ENCODE measurements around the gene MBNL3. TPM values are rescaled to one million over a fixed set of nuclear protein-coding genes. Genes with fewer than 3 reads are reported as not detected.

MBNL3 gene
- total RNA-seq, 1 donor from 2014 or later, result 3.0 TPM

DNA sequence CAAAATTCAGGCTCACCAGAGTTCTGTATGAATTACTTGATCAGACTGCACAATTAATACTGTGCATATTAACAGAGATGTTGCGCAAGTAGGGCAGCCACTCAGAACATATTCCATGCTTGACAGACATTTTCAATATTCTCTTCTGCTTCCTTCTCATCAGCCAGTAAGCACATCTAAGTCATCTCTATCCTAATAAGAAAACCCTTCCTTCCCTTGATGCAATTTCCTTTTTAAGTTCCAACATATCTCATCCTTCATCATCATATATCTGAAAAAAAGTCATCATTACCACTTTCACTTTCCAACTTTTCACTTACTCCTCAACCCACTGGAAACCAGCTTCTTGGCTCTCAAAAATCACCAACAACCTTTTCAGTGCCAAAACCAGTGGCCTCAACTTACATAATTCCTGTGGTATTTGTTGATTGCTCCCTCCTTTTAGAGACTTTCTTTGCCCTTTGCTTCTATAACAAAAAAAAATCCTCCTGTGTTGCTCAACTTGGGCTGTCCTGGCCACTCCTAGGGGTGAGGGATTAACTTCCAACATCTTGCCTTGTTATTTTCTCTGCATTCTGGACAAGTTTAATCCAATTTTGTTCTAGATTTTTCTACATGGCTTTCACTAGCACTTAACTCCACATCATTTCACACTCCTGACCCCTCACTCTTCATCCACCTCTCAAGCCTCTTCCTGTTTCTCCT lies 14.1 kb downstream of the MBNL3 start:
- DNase-seq (ENCODE audit: low read depth), result no peak
- TF ChIP-seq, protein P1, sequence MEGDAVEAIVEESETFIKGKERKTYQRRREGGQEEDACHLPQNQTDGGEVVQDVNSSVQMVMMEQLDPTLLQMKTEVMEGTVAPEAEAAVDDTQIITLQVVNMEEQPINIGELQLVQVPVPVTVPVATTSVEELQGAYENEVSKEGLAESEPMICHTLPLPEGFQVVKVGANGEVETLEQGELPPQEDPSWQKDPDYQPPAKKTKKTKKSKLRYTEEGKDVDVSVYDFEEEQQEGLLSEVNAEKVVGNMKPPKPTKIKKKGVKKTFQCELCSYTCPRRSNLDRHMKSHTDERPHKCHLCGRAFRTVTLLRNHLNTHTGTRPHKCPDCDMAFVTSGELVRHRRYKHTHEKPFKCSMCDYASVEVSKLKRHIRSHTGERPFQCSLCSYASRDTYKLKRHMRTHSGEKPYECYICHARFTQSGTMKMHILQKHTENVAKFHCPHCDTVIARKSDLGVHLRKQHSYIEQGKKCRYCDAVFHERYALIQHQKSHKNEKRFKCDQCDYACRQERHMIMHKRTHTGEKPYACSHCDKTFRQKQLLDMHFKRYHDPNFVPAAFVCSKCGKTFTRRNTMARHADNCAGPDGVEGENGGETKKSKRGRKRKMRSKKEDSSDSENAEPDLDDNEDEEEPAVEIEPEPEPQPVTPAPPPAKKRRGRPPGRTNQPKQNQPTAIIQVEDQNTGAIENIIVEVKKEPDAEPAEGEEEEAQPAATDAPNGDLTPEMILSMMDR (IDR thresholded peaks at IDR 0.05; ENCODE audit: insufficient read depth, low read length, poor library complexity, severe bottlenecking), result no peak
- H3K27me3 ChIP-seq (ENCODE audit: control insufficient read depth, insufficient read depth, low read length), result no peaks in the 10 kb centered on the region
- H3K36me3 ChIP-seq (ENCODE audit: control insufficient read depth, insufficient read depth, low read length), result no peaks in the 10 kb centered on the region
- H3K4me3 ChIP-seq (ENCODE audit: low read depth, low read length), result no peak overlapping the region

DNA sequence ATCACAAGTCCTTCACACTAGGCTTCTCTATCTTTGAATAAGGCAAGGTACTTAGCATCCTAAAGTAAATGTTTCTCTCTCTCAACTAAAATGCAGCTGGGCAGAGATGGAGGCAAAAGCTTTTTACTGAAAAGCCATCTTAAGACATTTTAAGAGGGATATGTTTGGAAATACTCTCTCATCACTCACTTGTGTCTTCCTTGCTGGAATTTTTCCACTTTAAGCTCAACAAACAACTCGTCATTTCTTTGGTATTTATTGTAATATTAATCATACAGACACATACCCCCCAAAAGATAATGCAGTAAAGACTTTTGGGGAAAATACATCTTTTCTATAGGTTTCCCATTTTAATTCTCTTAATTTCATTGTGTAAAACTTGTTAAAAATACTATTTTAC lies 16.4 kb downstream of the MBNL3 start:
- no peaks in the 10 kb centered on the region for H3K36me3 ChIP-seq (ENCODE audit: control insufficient read depth, insufficient read depth, low read length)
- DNase-seq (ENCODE audit: low read depth), result no peak
- TF ChIP-seq, protein P1 (IDR thresholded peaks at IDR 0.05; ENCODE audit: insufficient read depth, low read length, poor library complexity, severe bottlenecking), result no peak
- H3K27me3 ChIP-seq (ENCODE audit: control insufficient read depth, insufficient read depth, low read length), result no peaks in the 10 kb centered on the region
- H3K4me3 ChIP-seq (ENCODE audit: low read depth, low read length), result no peak overlapping the region

DNA sequence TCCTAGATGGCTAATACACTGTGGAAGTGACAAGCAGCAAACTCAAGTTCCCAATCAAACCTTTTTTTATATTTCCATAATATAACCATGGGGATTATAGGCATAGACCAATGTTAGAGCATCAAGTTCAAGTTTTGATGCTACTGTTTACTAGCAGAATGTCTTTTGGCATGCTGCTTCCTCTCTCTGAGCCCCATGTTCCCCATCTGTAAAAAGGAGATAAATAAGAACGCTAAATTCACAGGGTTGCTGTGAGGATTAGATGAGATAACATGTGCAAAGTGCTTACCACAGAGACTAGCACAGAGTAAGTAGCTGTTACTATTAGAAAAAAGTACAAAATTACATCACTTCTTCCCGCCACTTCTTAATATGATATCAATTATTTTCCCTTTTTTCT lies 18.0 kb downstream of the MBNL3 start:
- Histone ChIP-seq H3K4me3 (ENCODE audit: low read depth, low read length) (no peak overlapping the region), H3K27me3 (ENCODE audit: control insufficient read depth, insufficient read depth, low read length) (no peaks in the 10 kb centered on the region), H3K36me3 (ENCODE audit: control insufficient read depth, insufficient read depth, low read length) (no peaks in the 10 kb centered on the region)
- DNase-seq (ENCODE audit: low read depth), result no peak
- TF ChIP-seq, protein P1 (IDR thresholded peaks at IDR 0.05; ENCODE audit: insufficient read depth, low read length, poor library complexity, severe bottlenecking), result no peak

DNA sequence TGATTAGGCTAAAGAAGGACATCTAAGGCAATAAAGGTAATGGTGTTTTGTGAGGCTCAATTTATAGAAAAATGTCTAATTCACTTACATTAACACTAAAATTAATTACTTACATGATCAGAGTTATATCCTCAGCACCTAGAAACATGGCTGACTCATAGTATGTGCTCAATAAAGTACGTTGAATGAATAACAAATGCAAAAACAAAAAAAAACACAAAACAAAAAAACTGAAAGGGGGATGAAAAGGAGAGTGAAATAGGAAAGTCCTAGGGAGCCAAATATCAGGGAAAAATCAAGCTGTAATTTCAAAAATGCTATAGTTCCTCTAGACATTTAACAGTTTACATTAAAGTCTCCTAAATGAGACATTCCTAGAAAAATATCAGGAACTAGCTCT lies 18.7 kb downstream of the MBNL3 start:
- H3K27me3 ChIP-seq (ENCODE audit: control insufficient read depth, insufficient read depth, low read length), result no peaks in the 10 kb centered on the region
- H3K36me3 ChIP-seq (ENCODE audit: control insufficient read depth, insufficient read depth, low read length), result no peaks in the 10 kb centered on the region
- H3K4me3 ChIP-seq (ENCODE audit: low read depth, low read length), result no peak overlapping the region
- TF ChIP-seq, protein P1 (IDR thresholded peaks at IDR 0.05; ENCODE audit: insufficient read depth, low read length, poor library complexity, severe bottlenecking), result no peak
- DNase-seq (ENCODE audit: low read depth), result no peak

DNA sequence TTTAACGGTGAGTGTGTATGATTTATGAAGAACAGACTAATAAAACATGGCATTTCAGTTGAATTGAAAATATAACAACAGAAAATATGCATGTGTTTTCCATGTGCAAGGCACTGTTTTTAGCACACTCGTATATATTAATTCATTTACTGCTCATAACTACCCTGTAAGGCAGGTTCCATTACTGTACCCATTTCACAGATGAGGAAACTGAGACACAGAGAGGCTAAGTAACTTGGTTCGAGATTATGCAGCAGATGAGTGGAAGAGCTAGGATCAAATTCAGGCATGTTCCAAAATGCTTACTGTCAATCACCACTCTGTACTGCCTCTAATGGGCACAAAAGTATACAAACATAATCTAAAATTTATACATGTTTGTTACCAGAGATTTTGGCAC lies 20.4 kb downstream of the MBNL3 start:
- Histone ChIP-seq H3K36me3 (ENCODE audit: control insufficient read depth, insufficient read depth, low read length) (no peaks in the 10 kb centered on the region), H3K27me3 (ENCODE audit: control insufficient read depth, insufficient read depth, low read length) (no peaks in the 10 kb centered on the region), H3K4me3 (ENCODE audit: low read depth, low read length) (no peak overlapping the region)
- TF ChIP-seq, protein P1 (IDR thresholded peaks at IDR 0.05; ENCODE audit: insufficient read depth, low read length, poor library complexity, severe bottlenecking), result no peak
- no peak for DNase-seq (ENCODE audit: low read depth)

DNA sequence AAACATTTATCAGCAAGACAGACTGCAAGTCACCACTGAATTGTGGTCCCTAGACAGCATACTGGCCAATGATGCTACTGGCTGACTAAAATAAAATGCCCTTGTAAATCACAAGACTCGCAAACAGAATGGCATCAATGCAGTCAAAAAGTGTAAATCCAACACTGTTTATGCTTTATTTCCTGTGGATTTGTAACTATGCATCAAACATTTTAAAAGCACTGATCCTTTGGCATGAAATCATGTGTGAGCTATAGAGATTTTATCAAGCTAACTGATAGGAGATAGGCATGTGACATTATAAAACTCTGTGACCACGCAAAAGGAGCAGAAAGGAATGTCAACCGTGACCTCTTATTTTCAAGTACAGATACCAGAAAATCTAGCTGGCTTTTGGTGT lies 20.8 kb downstream of the MBNL3 start:
- no peaks in the 10 kb centered on the region for H3K27me3 ChIP-seq (ENCODE audit: control insufficient read depth, insufficient read depth, low read length)
- H3K36me3 ChIP-seq (ENCODE audit: control insufficient read depth, insufficient read depth, low read length), result no peaks in the 10 kb centered on the region
- no peak for DNase-seq (ENCODE audit: low read depth)
- no peak overlapping the region for H3K4me3 ChIP-seq (ENCODE audit: low read depth, low read length)
- TF ChIP-seq, protein P1 (IDR thresholded peaks at IDR 0.05; ENCODE audit: insufficient read depth, low read length, poor library complexity, severe bottlenecking), result no peak
